ENCODE results near the gene YAF2.
"Not testable (repeated sequence)": the region's sequence is repeated elsewhere in the genome, so short reads cannot be mapped to it uniquely, and the experiment has no call there.

Gene YAF2

DNA sequence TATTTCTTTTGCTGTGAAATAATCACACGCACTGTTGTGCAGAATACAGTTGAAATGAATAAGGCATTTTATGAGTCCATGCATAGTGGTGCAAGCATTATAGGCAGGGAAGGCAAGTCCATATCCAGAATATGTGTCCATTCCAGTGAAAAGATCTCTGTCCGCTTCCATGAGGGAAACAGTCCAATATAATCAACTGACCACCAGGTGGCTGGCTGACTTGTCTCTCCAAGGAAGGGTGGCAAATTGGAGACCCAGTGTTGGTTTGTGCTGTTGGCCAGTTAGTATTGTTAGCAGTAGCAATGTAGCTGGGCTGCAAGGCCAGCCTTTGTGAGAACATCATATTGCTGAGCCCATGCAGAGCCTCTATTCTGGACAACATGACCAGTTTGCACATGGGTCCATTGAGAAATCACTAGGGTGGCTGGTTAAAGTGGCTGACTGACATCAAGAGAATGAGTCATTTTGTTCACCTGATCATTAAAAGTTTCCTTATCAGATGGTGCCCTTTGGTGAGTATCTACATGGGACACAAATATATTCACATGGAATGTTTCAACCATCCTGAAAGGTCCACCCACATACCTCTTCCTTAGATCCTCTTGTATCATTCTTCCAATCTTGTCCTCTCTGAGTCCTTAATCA lies 17.3 kb upstream of the YAF2 start:
- DNase-seq (ENCODE audit: low read depth in 2 of 2): no peak

DNA sequence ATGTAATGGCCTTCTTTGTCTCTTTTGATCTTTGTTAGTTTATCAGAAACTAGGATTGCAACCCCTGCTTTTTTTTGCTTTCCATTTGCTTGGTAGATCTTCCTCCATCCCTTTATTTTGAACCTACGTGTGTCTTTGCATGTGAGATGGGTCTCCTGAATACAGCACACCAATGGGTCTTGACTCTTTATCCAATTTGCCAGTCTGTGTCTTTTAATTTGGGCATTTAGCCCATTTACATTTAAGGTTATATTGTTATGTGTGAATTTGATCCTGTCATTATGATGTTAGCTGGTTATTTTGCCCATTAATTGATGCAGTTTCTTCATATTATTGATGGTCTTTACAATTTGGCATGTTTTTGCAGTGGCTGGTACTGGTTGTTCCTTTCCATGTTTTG lies 14.6 kb upstream of the YAF2 start:
- DNase-seq (ENCODE audit: low read depth in 2 of 2): not testable (repeated sequence)

DNA sequence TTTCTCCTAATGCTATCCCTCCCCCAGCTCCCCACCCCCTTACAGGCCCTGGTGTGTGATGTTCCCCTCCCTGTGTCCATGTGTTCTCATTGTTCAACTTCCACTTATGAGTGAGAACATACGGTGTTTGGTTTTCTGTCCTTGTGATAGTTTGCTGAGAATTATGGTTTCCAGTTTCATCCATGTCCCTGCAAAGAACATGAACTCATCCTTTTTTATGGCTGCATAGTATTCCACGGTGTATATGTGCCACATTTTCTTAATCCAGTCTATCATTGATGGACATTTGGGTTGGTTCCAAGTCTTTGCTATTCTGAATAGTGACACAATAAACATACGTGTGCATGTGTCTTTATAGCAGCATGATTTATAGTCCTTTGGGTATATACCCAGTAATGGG lies 11.0 kb upstream of the YAF2 start:
- not testable (repeated sequence) for DNase-seq (ENCODE audit: low read depth in 2 of 2)

DNA sequence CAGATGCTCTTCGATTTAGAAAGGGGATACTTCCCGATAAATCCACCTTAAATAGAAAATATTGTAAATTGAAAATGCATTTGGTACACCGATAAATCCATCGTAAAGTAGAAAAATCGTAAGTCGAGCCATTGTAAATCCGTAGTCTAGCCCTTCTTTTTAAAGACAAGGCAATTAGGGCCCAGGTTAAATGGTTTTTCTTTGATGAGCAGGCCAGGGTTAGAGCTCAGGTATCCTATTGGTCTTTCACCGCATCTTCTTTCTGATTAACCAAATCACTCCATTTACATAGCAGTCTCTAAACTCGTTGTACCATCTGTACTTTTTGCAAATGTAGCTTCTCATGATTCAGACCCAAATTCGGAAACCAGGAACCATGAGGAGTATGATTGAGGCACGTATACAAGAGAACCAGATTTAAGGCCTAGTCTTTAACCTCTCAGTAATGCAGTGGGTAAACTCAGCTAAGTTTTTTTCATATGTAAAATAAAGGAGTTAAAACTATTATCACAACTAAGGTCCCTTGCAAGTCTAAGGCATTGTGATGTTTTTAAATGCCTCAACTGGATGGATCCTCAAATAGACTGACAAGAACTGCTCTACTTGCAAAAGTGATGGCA lies 2.2 kb upstream of the YAF2 start:
- no peak for DNase-seq (ENCODE audit: low read depth in 2 of 2)

DNA sequence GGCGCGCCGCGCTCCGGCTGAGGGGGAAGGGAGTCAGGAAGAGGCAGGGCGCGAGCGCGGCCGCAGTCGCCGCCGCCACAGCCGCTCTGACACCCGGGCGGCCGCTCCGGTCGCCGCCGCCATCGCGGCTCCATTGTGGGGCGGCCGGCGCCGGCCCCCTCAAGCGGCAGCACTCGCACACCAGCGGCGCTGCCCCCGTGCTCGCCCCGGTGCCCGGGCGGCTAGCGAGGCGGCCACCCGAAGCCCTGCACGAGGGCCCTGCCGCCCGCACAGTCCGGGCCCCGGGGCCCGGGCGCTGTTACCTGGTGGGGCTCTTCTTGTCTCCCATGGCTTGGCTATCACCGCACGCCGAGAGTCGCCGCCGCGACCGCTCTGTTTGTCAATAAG lies 202 bp downstream of the YAF2 start:
- DNase-seq (ENCODE audit: low read depth in 2 of 2): no peak

DNA sequence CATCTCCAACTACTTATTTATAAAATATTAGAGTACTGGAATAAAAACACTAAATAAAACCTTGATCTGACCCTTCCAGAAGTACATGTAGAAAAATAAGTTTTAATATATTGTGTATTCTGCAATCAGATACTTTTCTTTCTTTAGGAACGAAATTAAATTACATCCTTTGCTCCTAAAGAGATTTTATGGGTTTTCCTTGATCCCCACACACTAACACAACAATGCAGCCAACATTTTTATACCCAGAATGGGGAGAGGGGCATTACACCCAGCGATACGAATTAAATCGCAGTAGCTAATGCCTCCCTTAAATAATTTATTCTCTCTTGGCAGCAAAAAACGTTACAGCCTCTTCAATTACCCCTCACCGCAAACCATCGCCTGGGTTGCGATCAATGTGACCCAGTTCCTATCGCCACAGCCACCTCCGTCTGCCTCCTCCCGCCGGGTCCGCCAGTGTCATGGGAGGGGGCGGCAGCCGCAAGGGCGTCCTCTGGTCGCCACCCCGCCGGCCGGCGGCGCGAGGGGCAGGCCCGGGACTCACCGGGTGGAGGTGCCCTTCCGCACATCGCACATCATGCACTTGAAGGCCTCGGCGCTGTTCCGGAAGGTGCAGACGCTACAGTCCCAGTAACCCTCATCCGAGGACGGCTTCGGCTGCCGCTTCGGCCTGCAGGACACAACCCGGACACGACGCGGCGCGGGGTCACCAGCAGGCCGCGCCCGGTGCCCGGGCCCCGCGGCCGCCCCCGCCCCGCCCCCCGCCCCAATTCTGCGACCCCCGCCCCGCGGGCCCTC lies 796 bp downstream of the YAF2 start:
- peak; percentile 29 to 38 for DNase-seq (ENCODE audit: low read depth in 2 of 2)

DNA sequence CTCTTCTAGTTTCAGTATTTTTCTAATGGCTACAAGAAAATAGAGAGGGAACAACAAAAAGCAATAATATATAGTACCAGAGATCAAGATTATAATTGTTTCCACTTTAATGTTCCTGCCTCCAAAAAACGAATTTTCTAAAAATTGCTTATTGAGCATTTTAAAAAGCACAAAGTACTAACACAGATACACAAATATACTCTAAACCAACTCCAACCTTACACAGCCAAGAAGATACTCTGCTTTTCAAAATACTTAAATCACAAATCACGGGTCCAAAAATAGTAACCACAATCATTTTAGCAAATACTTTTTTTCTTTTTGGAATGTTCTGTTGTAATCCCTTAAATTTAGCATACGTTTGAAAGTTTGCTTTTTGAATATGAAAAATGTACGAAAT lies 2.0 kb downstream of the YAF2 start:
- DNase-seq (ENCODE audit: low read depth in 2 of 2): no peak

DNA sequence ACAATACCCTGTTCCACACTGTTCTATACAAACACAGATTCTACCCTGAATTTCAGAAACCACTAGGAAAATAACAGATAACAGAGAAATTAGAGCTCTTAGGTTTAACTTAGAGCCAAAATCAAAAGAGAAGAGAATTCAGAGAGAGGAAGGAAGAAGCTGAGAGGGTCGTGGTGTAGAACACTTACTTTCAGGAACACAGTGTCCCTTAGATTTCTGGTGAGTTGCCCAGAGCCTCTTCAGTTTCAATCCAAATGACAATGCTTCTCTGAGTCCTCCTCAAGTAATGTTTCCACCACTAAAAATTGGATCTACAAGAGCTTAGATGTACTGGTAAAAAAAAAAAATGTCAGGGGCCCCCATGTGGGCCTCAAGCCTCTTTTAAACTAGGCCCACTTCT lies 2.6 kb downstream of the YAF2 start:
- DNase-seq (ENCODE audit: low read depth in 2 of 2): no peak

DNA sequence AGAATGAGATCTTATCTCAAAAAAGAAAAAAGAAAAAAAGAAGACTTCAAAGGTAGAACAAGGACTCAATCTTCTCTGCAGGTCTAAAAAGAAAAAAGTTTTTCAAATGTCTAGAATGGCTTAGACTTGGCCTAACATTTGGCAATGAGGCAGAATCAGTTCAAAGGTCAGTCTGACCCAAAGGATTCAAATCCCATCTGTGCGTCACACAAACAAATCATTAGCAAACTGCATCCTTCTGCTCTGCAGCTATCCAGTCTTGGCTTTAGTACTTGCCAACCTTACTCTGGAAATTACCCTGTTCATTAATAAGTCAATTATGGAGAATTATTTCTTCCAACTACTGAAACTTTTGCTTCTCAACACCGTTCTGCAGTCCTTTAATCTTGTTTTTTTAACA lies 3.1 kb downstream of the YAF2 start:
- DNase-seq (ENCODE audit: low read depth in 2 of 2): no peak

DNA sequence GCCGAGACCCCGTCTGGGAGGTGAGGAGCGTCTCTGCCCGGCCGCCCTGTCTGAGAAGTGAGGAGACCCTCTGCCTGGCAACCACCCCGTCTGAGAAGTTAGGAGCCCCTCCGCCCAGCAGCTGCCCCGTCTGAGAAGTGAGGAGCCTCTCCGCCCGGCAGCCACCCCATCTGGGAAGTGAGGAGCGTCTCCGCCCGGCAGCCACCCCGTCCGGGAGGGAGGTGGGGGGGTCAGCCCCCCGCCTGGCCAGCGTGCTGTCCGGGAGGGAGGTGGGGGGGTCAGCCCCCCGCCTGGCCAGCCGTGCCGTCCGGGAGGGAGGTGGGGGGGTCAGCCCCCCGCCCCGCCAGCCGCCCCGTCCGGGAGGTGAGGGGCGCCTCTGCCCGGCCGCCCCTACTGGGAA lies 10.5 kb downstream of the YAF2 start:
- not testable (repeated sequence) for DNase-seq (ENCODE audit: low read depth in 2 of 2)

DNA sequence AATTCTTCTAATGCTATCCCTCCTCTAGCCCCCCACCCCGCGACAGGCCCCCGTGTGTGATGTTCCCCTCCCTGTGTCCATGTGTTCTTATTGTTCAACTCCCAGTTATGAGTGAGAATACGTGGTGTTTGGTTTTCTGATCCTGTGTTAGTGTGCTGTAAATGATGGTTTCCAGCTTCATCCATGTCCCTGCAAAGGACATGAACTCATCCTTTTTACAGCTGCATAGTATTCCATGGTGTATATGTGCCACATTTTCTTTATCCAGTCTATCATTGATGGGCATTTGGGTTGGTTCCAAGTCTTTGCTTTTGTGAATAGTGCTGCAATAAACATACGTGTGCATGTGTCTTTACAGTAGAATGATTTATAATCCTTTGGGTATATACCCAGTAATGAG lies 13.5 kb downstream of the YAF2 start:
- DNase-seq (ENCODE audit: low read depth in 2 of 2): not testable (repeated sequence)

DNA sequence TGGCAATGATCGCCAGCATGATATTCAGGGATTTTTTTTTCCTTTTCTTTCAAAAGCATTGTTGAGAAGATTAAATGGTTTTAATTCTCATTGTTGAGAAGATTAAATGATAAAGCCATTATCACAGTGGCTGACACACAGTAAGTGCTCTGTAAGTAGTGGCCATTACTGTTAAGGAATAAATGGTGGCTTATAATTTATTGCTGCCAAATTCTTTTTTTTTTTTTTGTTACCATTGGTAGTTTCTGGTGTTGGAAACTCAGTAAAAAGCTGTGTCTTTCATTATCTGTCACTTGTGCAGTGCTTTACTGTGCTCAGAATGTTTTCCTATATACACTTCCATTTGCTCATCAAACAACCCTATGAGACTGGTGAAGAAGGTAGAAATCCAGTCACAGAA lies 15.3 kb downstream of the YAF2 start:
- DNase-seq (ENCODE audit: low read depth in 2 of 2): no peak

DNA sequence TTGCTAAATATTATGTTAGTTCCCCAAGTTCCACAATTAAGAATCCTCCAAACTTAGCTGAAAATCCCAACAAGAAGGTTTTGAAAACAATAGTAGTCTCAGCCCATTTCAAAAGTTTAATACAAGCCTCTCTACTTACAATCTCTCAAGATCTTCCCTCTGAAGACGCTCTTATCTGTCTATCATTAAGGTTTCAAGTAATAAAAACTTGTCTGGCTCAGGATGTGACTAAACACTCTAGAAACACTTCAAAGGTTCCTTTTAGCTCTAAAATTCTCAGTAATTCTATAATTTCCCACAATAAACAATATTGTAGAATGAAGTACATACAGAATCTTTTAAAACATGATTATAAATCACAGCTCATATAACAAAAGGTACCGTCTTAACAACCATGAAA lies 16.3 kb downstream of the YAF2 start:
- no peak for DNase-seq (ENCODE audit: low read depth in 2 of 2)

DNA sequence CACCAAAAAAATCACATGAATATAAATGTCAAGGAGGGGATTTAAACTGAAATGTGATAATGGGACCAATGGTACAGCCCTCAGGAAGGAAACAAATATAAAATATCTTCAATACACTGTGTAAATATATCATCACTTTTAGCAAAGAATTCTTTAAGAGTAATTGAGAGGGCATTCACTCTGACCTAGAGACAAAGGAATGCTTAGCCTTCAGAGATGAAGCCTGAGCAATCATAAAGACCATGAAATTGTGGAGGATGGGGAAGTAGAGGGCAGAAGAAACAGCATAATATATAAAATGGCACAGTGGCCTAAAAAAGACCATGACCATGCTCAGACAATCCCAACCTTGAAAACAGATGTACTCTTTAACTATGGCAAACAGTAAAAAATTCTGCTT lies 20.4 kb downstream of the YAF2 start:
- no peak for DNase-seq (ENCODE audit: low read depth in 2 of 2)

DNA sequence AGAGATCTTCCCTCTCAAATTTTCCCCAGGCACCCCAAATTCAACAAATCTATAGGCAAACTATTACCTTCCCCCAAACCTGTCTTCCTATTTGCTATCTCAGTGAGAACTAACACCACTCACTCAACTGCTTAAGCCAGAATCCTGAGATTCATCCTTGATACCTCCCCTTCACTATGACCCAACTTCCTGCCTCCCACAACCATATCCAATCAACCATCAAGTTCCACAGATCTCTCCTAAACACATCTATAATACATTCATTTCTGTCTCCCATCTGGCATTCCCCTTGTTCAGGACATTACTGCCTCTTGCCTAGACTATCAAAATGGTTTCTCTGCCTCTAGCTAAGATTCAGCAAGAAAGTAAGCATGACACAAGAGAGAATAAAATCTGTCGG lies 21.3 kb downstream of the YAF2 start:
- no peak for DNase-seq (ENCODE audit: low read depth in 2 of 2)

DNA sequence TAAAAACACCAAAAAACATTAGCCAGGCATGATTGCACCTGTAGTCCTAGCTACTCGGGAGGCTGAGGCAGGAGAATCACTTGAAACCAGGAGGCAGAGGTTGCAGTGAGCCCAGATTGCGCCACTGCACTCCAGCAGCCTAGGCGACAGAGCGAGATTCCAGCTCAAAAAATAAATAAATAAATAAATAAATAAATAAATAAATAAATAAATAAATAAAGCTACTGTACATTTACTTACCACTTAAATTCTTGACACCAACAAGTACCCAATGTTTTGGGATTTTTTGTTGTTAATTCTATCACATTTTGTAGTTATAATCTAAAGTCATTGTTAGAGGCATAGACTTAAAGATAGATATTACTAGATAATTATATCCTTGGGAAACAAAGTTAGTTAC lies 22.3 kb downstream of the YAF2 start:
- not testable (repeated sequence) for DNase-seq (ENCODE audit: low read depth in 2 of 2)

DNA sequence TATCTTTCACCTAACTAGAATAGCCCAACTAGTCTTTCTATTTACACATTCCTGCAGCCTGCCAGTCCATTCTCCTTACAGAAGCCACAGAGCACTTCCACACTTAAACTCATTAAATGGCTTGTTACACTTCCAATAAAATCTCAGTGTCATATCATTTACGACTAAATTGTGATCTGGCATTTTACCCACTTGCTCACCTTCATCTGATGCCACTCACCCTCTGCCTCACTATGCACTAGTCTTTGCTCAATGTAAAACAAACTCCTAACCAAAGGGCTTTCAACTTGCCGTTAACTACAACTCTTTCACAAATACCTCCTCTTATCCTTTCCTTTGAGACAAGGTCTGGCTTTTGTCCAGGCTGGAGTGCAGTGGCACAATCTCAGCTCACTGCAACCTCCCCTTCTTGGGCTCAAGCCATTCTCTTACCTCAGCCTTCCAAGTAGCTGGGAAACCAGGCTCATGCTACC lies 24.1 kb downstream of the YAF2 start:
- DNase-seq (ENCODE audit: low read depth in 2 of 2): no peak

DNA sequence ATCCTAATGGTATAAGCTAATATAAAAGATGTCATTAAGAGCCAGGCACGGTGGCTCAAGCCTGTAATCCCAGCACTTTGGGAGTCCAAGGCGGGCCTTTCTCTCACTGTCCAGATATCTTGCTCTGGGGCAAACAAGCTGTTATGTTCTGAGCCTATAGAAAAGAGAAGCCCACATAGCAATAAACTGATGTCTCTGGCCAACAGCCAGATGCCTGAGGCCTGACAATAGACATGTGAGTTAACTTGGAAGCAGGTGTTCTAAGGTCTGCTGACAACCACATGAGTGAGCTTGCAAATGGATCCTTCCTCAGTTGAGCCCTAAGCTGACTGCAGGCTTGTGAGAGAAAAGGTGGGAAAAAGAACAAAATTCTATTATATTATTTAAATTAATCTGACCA lies 25.0 kb downstream of the YAF2 start:
- DNase-seq (ENCODE audit: low read depth in 2 of 2): no peak

DNA sequence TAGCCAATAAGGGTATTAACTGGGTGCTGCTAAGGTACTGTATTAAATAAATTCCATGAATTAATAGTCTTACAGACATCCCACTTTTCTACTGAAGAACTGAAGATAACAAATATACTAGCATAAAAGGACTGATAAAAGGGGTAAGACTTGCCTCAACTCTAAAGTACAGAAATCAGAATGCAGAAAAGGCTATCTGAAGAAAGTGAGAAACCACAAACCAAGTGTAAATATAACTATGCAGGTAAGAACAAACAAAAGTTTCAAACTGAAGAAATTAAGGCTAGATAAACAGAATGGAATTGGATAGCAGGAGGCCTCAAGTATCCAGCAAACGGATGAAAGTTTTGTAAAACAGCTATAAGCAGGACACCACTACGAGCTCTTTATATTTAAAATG lies 29.5 kb downstream of the YAF2 start:
- DNase-seq (ENCODE audit: low read depth in 2 of 2): no peak

DNA sequence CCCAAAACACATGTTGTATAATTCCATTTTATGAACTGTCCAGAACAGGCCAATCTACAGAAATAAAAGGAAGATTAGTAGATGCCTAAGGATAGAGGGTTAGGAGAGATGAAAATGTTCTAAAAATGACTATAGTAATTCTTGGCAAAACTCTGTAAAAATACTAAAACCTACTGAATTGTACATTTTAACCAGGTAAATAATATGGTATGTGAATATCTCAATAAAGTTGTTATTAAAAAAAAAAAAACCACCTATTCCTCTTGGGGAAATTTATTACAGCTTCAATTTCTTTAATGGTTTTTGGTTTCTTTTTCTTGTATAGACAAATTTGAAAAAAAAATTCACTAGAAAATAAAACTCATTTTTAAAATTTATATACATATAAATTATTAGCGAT lies 33.2 kb downstream of the YAF2 start:
- DNase-seq (ENCODE audit: low read depth in 2 of 2): no peak

DNA sequence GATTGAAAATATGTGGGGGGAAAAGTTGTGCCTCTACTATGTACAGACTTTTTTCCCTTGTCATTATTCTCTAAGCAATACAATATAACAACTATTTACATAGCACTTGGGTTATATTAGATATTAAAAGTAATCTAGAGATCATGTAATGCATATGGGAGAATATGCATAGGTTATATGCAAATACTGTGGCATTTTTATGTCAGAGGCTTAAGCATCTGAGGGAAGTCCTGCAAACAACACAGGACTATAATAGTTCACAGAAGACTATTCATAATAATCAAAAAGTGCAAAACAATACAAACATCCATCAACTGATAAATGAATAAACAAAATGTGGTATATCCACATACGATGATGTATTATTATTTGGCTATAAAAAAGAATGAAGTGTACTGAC lies 33.7 kb downstream of the YAF2 start:
- DNase-seq (ENCODE audit: low read depth in 2 of 2): no peak

DNA sequence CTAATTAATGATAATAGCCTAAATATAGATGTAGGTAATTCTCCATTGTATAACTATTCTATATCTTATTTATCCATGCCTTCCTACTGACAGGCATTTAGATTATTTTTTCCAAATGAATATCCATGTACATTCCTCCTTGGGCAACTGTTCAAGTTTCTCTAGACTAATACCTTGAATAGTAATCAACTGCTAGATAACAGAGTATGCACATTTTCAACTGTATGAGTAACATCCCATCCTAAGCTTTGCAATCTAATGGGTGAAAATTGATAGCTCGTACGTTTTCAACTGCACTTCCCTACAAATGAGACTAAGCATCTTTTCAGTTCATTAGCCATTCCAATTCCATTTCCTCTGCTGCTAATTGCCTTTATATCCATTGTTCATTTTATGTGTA lies 37.0 kb downstream of the YAF2 start:
- DNase-seq (ENCODE audit: low read depth in 2 of 2): no peak

DNA sequence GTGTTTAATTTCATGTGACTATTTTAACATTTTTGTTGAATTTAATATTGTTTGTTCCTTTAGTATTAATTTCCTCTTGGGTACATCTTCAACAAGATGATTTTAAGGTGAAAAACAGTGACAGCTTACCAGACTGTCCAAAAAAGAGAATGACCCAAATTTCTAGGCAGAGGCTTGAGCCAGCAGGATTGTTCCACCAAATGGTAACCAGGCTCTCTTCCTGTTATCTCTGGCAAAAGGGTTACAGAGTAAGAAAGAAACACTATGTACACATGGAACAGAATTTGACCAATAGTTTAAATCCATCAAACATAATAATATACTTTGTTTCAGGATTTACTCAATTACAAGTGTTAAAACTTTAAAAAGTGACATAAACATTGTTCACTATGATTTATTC lies 39.0 kb downstream of the YAF2 start:
- DNase-seq (ENCODE audit: low read depth in 2 of 2): no peak
